NCI-H128 (cell line): ENCODE results near the gene MCM6.

Source experiments
- DNase-seq: peaks from one replicate; lab custom pipeline; 2025; ENCODE audit not compliant: unreplicated experiment; lab: John Stamatoyannopoulos, UW

The MCM6 gene

DNA sequence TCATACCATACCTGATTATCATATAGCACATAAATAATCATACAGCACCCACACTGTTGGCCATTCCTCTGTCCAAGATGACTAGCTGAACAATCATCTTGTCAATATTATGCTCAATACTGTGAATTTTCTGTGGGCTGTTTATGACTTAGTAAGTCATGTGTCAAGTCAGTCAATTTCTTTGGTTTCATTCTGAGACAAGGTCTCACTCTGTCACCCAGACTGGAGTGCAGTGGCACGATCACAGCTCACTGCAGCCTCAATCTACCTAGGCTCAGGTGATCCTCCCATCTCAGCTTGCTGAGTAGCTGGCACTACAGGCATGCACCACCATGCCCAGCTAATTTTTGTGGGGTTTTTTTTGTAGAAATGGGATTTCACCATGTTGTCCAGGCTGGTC lies 5.7 kb downstream of the MCM6 start:
- no peak for DNase-seq

DNA sequence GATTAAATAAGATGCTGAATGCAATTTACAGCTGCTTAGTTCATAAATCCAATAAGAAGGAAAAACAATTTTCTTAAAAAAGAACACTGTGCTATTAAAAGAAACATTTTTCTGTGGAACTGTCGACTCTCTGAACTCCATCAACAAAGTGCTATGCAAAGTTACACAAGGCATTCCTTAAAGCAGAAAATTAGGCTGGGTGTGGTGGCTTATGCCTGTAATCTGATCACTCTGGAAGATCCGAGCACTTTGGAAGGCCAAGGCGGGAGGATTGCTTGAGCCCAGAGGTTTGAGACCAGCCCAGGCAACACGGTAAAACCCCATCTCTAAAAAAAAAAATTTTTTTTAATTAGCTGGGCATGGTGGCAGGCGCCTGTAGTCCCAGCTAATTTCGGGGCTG lies 13.0 kb downstream of the MCM6 start:
- no peak for DNase-seq

DNA sequence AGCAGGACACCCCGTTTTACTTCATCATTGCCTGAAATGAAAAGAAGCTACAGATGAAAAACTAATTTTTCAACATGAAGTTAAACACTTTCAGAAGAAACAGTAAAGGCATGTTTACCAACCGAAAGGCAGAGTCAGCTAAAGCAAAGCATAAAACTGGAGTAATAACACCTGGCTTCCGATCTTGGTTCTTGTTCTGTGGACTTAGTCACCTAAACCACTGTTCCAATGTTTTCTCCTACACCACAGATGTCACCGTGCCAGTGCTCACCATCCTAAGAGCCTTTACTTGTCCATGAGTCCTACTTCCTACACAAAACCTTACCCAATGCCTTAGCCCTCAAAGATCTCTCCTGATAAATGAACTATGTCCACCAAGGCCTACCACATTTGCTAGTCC lies 13.5 kb downstream of the MCM6 start:
- no peak for DNase-seq

DNA sequence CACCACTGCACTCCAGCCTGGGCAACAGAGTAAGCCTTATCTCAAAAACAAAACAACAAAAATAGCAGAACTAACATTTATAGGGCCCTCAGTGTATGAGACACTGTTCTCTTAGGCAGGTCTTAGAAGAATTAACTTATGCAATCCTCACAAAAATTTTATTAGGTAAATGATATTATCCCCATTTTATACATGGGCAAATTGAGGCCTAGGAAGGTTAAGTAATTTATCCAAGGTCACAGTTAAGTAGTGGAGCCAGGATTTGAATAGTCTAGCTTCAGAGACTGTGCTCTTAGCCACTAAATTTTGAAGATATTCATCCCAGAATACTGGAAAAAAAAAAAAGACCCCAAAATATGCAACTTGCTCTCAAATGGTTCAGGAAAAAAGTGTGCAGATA lies 22.8 kb downstream of the MCM6 start:
- DNase-seq, result no peak

DNA sequence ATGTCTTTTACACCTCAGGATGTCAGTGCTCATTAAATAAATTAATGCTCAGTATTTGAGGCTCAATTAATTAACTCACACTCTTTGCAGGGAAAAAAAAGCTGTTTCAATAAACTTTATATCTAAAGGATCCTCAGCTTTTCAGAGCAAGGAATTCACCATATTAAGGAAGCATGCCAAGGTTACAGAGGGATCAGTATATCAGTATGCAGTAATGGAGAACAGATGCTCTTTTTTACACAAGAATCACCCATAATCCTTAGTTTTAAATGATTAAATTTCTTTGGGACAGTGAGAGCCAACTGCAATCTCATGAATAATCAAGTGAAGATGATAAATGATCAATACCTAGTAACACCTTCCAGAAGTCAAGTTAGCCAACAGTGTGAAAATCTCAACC lies 24.4 kb downstream of the MCM6 start:
- no peak for DNase-seq

DNA sequence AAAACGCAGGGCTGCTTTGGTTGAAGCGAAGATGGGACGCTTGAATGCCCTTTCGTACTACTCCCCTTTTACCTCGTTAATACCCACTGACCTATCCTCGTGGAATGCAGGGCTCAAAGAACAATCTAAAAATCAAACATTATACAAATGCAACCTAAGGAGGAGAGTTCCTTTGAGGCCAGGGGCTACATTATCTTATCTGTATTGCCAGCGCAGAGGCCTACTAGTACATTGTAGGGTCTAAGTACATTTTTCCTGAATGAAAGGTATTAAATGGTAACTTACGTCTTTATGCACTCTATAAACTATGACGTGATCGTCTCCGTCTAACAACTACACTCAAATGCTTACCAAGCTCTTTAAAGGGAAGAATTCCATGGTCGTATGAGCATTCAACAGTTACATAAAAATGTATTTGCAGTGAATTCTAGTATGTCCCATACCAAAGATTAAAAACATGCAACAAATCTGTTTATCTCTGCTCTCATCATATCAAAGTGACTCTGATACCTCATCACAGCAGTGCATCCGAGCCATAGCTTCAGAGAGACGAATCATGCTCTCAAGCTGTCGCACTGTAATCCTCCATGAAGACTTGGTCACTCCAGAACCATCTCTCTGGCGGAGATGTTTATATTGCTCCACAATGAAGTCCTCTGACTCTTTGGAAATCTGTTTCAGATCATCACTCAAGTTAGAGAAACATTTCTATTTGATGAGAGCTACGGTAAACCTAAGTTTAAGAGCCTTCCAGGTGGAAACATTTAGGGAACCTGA lies 25.2 kb downstream of the MCM6 start:
- no peak for DNase-seq

DNA sequence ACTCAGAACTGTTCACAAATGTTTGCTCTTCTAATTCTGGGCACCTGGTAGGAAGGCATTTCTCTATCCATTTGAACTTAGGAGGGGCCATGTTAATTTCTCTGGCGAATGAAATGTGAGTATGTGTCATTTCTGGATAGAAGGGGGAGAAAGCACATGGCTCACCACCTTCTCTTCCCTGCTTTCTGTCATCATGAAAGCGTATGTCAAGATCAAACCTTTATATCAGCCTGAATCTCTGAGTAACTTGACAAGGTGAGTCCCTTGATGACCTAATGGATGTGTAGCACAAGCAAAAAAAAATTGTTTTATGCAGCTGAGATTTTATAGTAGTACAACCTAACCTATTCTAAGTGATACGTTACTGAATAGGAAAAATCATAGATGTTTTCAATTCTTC lies 27.2 kb downstream of the MCM6 start:
- DNase-seq, result no peak

DNA sequence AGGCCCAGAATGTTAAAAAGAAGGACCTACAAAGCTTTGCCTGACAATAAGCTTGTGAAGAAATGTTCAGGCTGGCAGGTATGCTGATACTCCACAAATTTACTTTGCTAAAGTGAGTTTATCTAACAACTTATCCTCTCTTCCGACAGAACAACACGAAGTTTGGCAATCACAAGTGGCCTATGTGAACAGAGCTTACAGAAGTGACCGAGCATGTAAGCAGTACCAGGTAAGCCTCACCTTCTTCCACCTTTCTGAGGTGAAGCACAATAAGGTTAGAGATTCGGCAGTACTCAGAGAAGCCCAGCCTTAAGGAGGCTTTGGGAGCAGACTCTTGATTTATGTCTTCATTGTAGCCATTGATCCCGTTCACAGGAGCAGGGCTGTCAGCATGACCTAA lies 30.2 kb downstream of the MCM6 start:
- no peak for DNase-seq

DNA sequence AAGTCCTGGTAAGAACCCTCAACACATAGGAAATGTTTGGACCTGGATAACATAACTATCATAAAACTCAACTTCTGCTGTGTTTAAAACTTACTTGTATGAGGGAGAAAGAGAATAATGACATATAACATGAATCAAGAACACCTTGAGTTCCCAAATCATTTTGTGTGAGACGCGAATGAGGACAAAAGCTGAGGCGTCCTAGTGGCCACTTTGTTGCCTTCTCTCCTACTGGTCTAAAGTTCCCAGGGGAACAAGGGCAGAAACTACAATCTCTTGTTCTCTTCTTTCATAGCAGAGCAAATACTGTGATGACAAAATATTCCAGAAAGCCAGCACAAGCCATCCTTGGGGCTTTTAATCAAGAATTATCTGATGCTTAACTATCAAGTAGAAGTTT lies 31.0 kb downstream of the MCM6 start:
- DNase-seq, result no peak

DNA sequence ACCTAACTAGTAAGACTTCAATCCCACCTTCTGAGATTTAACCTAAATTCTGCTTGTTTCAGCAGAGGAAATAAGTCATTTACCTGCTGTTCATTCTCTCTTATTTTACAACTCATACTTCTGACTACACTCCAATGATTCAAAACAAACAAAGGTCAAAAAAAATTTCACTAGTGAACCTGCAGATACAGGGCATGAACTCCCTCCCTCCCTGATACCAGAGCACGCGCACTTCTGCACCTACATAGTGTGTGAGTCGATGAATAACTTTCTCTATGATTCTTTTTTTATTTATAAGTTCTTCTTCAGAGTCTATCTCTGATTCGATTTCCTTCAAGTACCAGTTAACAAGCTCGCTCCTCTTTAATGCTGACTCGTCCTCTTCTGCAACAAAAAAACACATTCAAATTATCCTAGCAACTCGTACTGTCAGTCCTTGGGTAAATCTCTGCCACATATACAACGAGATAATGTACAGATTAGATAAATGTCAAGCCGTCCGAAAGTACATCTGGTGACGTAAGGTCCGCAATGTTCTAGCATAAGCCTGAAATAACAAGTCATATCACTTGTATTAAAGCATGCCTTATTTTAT lies 31.8 kb downstream of the MCM6 start:
- DNase-seq, result no peak

DNA sequence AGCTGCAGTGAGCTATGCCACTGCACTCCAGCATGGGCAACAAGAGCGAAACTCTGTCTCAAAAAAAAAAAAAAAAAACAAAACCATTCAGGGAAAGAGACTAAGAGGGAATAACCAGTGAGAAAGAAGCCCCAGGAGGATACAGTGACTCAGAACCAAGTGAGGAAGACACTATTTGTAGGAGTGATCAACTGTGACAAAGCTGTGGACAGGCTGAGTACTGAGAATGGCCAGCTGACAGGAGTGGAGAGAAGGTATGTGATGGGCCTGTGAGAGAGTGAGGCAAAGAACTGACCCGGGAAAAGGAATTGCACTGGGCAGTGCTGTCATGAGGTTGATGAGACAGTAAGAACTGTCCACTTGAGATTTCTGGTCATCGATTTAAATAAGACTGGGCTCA lies 32.6 kb downstream of the MCM6 start:
- DNase-seq, result no peak

DNA sequence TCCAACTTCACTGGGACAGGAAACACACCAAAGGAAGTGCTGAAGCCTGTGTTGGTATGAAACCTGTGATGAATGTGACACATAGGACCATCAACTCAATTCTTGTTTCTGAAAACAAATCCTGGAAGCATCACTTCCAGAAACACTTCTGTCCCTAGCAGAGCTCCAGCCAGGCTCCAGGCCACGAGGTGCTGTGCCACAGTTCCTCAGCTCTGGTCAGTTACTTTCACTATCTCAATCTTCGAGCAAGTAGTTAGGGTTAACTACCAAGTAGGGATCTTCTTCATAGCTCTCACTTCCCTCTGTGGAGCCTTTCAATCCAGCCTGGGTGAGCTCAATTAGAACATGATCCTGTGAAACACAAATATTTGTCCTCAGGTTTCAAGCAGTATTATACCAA lies 35.6 kb downstream of the MCM6 start:
- no peak for DNase-seq

DNA sequence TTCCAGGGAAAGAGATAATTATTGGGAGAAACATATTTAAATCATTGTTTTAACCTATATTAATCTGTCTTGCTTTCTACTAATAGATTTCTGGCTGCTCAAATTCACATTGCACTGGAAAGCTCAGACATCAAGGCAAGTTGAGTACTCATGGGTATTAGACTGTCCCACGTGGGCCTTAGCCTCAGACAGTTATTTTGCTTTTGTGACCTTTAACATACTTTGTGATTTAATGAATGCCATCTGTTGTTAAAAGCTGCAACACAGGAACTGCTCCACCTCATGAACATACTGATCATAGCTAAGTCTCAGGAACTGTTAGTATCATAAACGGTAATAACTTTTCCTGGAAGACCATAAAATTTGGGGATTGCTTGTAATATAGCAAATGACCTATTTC lies 36.5 kb downstream of the MCM6 start:
- no peak for DNase-seq

DNA sequence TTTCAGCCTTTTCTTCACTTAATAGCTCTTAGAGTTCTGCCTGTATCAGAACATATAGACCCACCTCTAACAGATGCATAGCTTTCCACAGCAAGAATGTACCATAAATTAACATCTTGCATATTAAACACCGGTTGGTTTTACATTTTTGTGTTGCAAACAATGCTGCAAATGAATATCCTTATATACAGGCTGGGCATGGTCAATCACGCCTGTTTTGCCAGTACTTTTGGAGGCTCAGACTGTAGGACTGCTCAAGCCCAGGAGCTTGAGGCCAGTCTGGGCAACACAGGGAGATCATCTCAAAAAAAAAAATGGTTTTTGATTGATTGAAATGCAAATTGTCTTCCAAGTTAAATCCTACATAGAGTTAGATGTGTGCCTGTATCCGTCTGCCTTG lies 37.7 kb downstream of the MCM6 start:
- no peak for DNase-seq

DNA sequence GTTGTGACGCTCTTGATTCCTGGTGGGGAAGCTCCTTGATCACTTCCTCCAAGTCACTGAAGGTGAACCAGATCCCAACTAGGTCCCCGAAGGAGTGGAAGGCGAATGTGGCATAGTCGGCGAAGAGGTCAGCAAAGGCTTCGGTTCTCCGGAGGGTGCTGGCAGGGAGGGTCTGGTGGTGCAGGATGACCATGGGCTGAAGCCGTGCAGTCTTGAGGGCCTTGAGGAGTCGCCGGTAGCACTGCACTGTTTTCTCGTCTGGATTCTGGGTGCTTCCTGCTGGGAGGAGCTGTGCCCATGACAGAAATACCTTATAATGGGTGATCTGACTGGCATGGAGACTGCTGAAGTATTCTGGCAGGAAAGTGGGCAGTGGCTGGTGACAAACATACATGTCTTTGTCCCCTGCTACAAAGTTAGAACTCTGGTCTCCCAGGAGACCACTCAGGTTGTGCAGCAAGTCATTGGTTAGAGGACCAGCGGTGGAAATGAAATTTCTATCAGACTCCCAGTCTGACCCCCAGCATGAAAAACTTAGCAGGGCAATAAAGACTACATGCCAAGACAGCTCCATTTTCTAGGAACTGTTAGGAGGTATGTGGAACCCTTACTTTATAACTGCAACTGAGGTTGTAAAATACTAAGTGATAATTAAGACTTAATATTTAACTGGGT lies 39.5 kb downstream of the MCM6 start, which contains the start of gene LCT:
Gene LCT (minus strand): TSS at position 589 of the 675 bp plus-strand sequence. CDS start 15 bp downstream, at position 574.
- DNase-seq, result no peak

DNA sequence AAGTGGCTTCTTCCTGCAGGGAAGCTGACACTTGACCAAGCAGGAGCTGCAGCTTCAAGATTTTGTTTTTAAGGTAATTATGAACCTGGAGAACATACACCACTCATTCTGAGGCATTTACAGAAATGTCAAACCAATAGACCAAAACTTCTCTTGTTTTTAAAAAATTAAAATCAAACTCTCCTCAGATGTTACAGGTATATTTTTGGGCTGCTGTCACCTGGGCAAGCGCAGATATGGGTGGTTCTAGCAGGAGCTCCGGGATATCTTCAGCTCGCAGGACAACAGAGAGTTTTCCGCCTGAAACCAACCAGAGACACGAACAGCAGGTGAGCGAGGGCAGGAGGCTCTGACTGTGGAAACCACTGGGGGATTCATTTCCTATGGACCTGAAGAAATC lies 43.4 kb downstream of the MCM6 start:
- no peak for DNase-seq

DNA sequence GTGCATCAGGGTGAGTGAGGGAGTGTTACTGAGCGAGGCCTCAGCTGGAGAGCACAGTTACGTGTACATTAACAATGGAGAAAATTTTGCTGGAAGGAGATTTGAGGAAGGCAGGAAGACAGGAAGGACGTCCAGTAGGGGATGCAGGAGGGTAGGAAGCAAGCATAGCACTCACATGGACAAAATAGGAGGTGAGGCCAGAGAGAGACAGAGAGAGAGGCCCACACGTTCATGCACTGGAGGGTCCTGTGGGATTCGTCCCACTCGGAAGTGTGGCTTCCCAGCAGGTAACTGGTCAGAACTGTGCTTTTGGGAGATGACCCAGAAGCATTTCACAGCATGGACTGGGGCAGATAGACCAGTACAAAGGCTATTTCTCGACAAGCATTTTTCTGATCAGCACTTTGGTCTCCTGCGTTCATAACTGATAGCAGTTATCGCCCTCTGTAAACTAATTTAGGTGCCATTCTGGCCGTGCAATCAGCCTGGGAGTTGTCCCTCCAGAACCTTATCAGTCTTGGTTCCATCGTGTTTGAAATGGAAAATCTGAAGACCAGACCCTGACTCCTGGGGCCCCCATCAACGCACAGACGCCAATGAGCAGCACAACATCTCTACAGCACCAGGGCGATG lies 44.9 kb downstream of the MCM6 start:
- DNase-seq, result no peak

DNA sequence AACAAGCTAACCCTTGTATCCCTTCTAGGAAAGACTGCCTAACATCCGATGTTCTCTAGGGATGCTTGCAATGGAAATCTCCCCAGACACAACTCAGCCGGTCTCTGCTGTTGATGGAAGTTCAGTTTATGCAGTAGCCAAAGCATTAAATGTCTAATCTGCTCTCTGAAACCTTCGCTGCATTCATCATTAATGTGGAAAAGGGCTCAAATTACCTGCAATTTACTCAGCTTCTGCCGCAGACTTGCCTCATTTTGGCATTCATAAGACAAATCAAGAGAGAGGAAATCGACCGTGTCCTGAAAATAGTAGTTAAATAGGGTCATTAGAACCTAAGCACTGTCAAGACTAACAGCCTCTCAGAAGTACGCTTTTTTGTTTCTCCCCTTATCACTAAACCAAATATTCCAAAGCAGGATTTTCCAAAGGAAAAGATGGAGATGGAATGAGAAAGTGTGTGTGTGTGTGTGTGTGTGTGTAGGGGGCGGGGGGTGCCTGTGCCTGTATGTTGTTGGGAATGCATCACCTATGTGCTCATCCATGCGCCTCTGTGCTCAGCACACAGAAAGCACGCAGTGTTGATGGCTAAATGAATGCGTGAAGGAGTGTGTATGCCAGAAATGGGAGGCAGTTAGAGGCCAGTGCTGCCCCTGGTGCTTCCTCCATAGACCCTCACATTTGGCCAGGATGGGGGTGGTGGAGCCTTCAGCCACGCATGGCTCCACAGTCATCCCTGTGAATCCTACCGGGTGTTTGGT lies 46.7 kb downstream of the MCM6 start:
- peak; percentile 43 for DNase-seq

DNA sequence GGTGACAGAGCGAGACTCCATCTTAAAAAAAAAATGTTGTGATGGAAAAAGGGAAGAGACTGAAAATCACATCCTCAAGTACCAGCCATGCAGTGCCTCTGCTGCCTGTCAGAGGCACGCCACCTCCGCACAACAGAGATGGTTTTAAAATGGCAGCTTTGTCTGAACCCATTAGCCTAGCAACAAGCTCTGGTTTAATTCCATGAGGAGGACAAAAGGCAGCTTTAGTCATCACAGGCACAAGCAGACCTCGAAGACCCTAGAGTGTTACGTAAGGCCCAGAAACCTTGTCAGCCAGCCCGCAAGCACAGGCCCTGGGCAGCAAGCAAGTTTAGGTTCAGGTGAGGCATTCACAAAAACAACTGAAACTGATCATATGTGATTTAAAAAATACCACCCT lies 49.7 kb downstream of the MCM6 start:
- DNase-seq, result no peak

DNA sequence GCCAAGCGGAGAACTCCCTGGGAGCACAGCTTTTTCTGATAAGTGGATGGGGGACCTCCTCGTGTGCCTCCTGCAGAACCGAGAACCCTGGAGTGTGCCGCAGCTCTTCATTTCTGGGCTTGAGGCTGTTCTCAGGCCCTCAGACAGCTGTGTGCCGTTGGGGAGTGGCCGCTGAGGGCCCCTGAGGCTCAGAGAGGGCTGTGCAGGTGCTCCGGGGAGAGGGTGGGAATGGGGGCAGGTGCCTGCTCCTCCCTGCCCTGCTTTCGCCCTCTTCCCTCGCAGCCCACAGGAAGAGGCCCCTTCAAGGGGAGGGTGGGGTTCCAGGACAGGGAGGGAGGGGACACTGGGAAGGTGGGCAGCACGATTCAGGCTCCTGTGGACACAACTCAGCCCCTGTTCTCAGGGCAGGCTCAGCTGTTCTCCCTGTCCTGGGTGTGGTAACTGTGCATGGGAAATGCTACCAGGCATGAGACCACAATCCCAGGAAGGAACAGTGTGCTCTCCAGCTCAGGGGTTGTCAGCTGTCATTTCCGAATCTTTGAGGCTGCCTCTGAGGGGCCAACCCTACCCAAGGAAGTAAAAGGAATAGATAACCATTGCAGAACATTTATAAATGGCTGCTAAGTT lies 50.6 kb downstream of the MCM6 start:
- DNase-seq, result no peak

DNA sequence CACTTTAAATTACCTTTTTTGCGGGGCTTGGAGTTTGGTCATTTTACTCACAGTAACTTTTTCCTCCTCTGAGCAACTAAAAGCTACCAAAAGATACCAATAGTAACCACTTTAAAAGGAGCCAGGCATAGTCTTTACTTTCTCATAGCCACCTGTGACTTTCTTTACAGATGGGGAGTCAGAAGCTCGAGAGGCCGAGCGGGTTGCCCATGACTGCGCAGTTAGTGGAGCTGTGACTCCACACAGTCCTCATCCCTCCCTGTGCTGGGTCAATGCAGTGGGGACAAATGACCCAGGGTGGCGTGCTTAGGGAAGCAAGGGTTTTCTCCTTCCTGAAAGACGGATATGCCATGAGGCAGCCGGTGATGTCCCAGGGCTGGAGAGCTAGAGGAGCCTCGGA lies 51.1 kb downstream of the MCM6 start:
- no peak for DNase-seq
